HepG2 (cell line): ENCODE measurements around the gene EVI5. TPM values are rescaled to one million over a fixed set of nuclear protein-coding genes. Genes with fewer than 3 reads are reported as not detected.

Experiments used
- AFF4 ChIP-seq: sonication (generic); formaldehyde crosslinking; IDR thresholded peaks from 2 replicates; pipeline ENCODE4 v1.4.0; 2020; ENCODE audit warnings: missing genetic modification reagents
- ARNT2 ChIP-seq: sonication (generic); formaldehyde crosslinking; IDR thresholded peaks from 2 replicates; pipeline ENCODE4 v1.8.0; 2022; ENCODE audit warnings: mild to moderate bottlenecking, low read depth, missing genetic modification reagents, moderate library complexity
- ATF3 ChIP-seq: sonication (generic); formaldehyde crosslinking; IDR thresholded peaks from 2 replicates; pipeline ENCODE4 v1.4.0; 2020; ENCODE audit warnings: missing genetic modification reagents
- E2F2 ChIP-seq: sonication (generic); formaldehyde crosslinking; IDR thresholded peaks from 2 replicates; pipeline ENCODE4 v1.4.0; 2020; ENCODE audit warnings: missing genetic modification reagents, borderline replicate concordance
- MAFG ChIP-seq: sonication (generic); formaldehyde crosslinking; IDR thresholded peaks from 2 replicates; pipeline ENCODE4 v1.5.1; 2020; ENCODE audit warnings: mild to moderate bottlenecking, missing genetic modification reagents
- TERF1 ChIP-seq: sonication (generic); formaldehyde crosslinking; IDR thresholded peaks from 2 replicates; pipeline ENCODE4 v1.8.0; 2022; ENCODE audit warnings: mild to moderate bottlenecking, missing genetic modification reagents, moderate library complexity
- YEATS2 ChIP-seq: sonication (generic); formaldehyde crosslinking; IDR thresholded peaks from 2 replicates; pipeline ENCODE4 v1.4.0; 2020; ENCODE audit warnings: missing genetic modification reagents, borderline replicate concordance
- ZBTB7B ChIP-seq: sonication (generic); formaldehyde crosslinking; IDR thresholded peaks from 2 replicates; pipeline ENCODE4 v1.4.0; 2020; ENCODE audit warnings: missing genetic modification reagents
- ZFP36L1 ChIP-seq: sonication (generic); formaldehyde crosslinking; IDR thresholded peaks from 2 replicates; pipeline ENCODE4 v1.8.0; 2022; ENCODE audit warnings: mild to moderate bottlenecking, missing genetic modification reagents, moderate library complexity
- ZNF34 ChIP-seq: sonication (generic); formaldehyde crosslinking; IDR thresholded peaks from 2 replicates; pipeline ENCODE4 v1.4.0; 2020; ENCODE audit warnings: mild to moderate bottlenecking, missing genetic modification reagents, borderline replicate concordance
- polyA plus RNA-seq, 8 experiments: library from polyadenylated mRNA; depleted of rRNA in 3 of 8; stranded (reverse) in 7 of 8; unstranded in 1 of 8; fragments of >200 nt; fragmentation: Illumina TruSeq in 4 of 8; extraction: Trizol in 4 of 8; gene quantifications; 2 replicates each; pipeline versions ENCODE4 v1.2.1 to v1.2.3, GENCODE V29; 2011 to 2016; ENCODE audit warnings: low read depth in 4 of 8, missing spikeins in 1 of 8, mixed read lengths in 1 of 8; ENCODE audit not compliant: insufficient read depth in 1 of 8
- total RNA-seq, 5 experiments: library from RNA; depleted of rRNA; stranded (reverse); fragments of >200 nt; fragmentation: Illumina TruSeq; extraction: Trizol; gene quantifications; 2 replicates each; pipeline ENCODE4 v1.2.3, GENCODE V29; 2016; ENCODE audit warnings: low read depth in 1 of 5
- TF ChIP-seq, protein P1 (sequence below): sonication (generic); formaldehyde crosslinking; IDR thresholded peaks from 2 replicates; pipeline ENCODE4 v1.5.1; 2020; ENCODE audit warnings: mild to moderate bottlenecking, moderate library complexity, missing genetic modification reagents
- TF ChIP-seq, protein P2 (sequence below): sonication (generic); formaldehyde crosslinking; IDR thresholded peaks from 2 replicates; pipeline ENCODE4 v1.8.1; 2022; ENCODE audit warnings: low read depth, mild to moderate bottlenecking, missing genetic modification reagents
- TF ChIP-seq, protein P3 (sequence below): sonication (generic); formaldehyde crosslinking; IDR thresholded peaks from 2 replicates; pipeline ENCODE4 v1.8.1; 2023; ENCODE audit warnings: missing genetic modification reagents, inconsistent platforms, borderline replicate concordance

Gene EVI5
- total and polyA plus RNA-seq, 2 of the 13 experiments (the other 11 are each of a cell fraction or from before 2014, with no cell fraction given) = 4.0 to 12.6 TPM

- no peak for TF ChIP-seq AFF4 (CRISPR knock-in tag)
- TF ChIP-seq, protein P1, sequence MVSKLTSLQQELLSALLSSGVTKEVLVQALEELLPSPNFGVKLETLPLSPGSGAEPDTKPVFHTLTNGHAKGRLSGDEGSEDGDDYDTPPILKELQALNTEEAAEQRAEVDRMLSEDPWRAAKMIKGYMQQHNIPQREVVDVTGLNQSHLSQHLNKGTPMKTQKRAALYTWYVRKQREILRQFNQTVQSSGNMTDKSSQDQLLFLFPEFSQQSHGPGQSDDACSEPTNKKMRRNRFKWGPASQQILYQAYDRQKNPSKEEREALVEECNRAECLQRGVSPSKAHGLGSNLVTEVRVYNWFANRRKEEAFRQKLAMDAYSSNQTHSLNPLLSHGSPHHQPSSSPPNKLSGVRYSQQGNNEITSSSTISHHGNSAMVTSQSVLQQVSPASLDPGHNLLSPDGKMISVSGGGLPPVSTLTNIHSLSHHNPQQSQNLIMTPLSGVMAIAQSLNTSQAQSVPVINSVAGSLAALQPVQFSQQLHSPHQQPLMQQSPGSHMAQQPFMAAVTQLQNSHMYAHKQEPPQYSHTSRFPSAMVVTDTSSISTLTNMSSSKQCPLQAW (CRISPR knock-in tag) = peak; percentile 95
- peak; percentile 93 for TF ChIP-seq ZFP36L1 (CRISPR knock-in tag)
- TF ChIP-seq, protein P2, sequence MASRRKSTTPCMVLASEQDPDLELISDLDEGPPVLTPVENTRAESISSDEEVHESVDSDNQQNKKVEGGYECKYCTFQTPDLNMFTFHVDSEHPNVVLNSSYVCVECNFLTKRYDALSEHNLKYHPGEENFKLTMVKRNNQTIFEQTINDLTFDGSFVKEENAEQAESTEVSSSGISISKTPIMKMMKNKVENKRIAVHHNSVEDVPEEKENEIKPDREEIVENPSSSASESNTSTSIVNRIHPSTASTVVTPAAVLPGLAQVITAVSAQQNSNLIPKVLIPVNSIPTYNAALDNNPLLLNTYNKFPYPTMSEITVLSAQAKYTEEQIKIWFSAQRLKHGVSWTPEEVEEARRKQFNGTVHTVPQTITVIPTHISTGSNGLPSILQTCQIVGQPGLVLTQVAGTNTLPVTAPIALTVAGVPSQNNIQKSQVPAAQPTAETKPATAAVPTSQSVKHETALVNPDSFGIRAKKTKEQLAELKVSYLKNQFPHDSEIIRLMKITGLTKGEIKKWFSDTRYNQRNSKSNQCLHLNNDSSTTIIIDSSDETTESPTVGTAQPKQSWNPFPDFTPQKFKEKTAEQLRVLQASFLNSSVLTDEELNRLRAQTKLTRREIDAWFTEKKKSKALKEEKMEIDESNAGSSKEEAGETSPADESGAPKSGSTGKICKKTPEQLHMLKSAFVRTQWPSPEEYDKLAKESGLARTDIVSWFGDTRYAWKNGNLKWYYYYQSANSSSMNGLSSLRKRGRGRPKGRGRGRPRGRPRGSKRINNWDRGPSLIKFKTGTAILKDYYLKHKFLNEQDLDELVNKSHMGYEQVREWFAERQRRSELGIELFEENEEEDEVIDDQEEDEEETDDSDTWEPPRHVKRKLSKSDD (CRISPR knock-in tag) = peak; percentile 94
- peak; percentile 94 for TF ChIP-seq ARNT2 (CRISPR knock-in tag)
- TF ChIP-seq, protein P3, sequence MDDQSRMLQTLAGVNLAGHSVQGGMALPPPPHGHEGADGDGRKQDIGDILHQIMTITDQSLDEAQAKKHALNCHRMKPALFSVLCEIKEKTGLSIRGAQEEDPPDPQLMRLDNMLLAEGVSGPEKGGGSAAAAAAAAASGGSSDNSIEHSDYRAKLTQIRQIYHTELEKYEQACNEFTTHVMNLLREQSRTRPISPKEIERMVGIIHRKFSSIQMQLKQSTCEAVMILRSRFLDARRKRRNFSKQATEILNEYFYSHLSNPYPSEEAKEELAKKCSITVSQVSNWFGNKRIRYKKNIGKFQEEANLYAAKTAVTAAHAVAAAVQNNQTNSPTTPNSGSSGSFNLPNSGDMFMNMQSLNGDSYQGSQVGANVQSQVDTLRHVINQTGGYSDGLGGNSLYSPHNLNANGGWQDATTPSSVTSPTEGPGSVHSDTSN = peak; percentile 63; the same call in 1 of the 2 replicates
- TF ChIP-seq YEATS2 (CRISPR knock-in tag) = peak; percentile 100
- TF ChIP-seq E2F2 = peak; percentile 60; the same call in 1 of the 2 replicates
- no peak for TF ChIP-seq MAFG
- peak; percentile 71; the same call in 1 of the 2 replicates for TF ChIP-seq ZBTB7B (CRISPR knock-in tag)
- TF ChIP-seq TERF1 (CRISPR knock-in tag) = peak; percentile 92; the same call in 1 of the 2 replicates
- TF ChIP-seq ZNF34 (CRISPR knock-in tag) = peak; percentile 52; the same call in 1 of the 2 replicates
- TF ChIP-seq ATF3 = peak; percentile 63
Observed at GRCh38 chr1:92831762-92832536, 47.0 kb upstream of the EVI5 start, which contains the start of gene RPL5 (continued).
